Effector memory CD4-positive, alpha-beta T cell (primary cell): ENCODE data around the gene MMP11.

Experiments used
- DNase-seq, 3 donors: peaks; one replicate each; pipeline ENCODE4 v3.0.0-alpha.2; 2020
- H3K27ac ChIP-seq: 2 replicates; pipeline ENCODE4 v1.7.0; 2013; ENCODE audit warnings: mild to moderate bottlenecking, low read length, moderate library complexity; ENCODE audit not compliant: insufficient read depth, poor library complexity, severe bottlenecking
- H3K27me3 ChIP-seq: replicated peaks from 2 replicates; pipeline ENCODE4 v1.7.0; 2013; ENCODE audit warnings: mild to moderate bottlenecking, low read length; ENCODE audit not compliant: insufficient read depth, control insufficient read depth, poor library complexity, severe bottlenecking
- H3K36me3 ChIP-seq: 2 replicates; pipeline ENCODE4 v1.7.0; 2013; ENCODE audit warnings: mild to moderate bottlenecking, low read length, moderate library complexity; ENCODE audit not compliant: control insufficient read depth, insufficient read depth
- H3K4me1 ChIP-seq: 2 replicates; pipeline ENCODE4 v1.7.0; 2013; ENCODE audit warnings: low read length, mild to moderate bottlenecking; ENCODE audit not compliant: control insufficient read depth, insufficient read depth, poor library complexity, severe bottlenecking
- H3K4me3 ChIP-seq: 2 replicates; pipeline ENCODE4 v1.7.0; 2013; ENCODE audit warnings: low read length, low read depth, mild to moderate bottlenecking; ENCODE audit not compliant: insufficient read depth, poor library complexity, severe bottlenecking
- H3K9me3 ChIP-seq: 2 replicates; pipeline ENCODE4 v1.7.0; 2013; ENCODE audit warnings: mild to moderate bottlenecking, low read length, moderate library complexity; ENCODE audit not compliant: control insufficient read depth

The MMP11 gene

GRCh38 chr22:23817146-23817545 is 44.5 kb downstream of the MMP11 start:
- Histone ChIP-seq H3K27me3 (no peaks in the 10 kb centered on the region), H3K4me1 (no peaks in the 10 kb centered on the region), H3K9me3 (no peaks in the 10 kb centered on the region), H3K36me3 (peaks cover 42% of the 10 kb centered on the region), H3K27ac (no peak overlapping the region), H3K4me3 (no peak overlapping the region)
- DNase-seq: no peak

DNA sequence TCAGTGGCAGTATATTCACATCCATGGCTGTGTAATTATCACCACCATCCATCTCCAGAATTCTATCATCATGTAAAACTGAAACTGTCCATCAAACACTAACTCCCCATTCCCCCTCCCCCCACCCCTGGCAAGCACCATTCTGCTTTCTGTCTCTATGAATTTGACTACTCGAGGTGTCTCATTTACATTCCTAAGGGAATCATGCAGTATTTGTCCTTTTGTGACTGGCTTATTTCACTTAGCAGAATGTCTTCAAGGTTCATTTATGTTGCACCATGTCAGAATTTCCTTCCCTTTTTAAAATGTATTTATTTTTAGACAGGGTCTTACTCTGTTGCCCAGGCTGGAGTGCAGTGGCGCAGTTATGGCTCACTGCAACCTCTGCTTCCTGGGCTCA is 45.9 kb downstream of the MMP11 start:
- no peaks in the 10 kb centered on the region for H3K27me3 ChIP-seq
- no peaks in the 10 kb centered on the region for H3K4me1 ChIP-seq
- peaks cover 55% of the 10 kb centered on the region for H3K36me3 ChIP-seq
- H3K4me3 ChIP-seq: no peak overlapping the region
- H3K9me3 ChIP-seq: no peaks in the 10 kb centered on the region
- no peak overlapping the region for H3K27ac ChIP-seq
- no peak for DNase-seq

DNA sequence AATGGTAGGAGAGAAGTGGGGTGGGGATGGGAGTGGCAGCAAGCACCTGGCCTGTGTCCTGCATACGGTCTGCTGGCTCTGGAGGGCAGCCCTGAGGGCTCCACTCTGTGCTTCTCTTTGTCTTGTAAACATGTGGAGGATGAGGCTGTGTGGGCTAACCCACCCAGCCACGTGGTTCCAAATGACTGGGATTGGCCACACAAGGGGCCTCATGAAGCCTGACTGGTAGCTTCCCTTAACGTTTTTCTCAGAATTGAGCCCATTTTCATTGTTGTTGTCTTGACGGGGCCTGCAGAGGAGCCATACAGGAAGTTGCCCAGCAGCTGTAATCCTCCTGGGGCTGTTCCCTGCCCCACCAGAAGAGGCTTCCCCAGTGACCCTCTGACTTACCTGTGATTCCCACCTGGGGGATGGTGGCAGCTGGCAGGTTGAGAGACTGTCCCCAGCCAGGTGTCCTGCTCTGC is 48.1 kb downstream of the MMP11 start:
- H3K36me3 ChIP-seq: peaks cover 73% of the 10 kb centered on the region
- no peak for DNase-seq
- H3K27ac ChIP-seq: no peak overlapping the region
- H3K27me3 ChIP-seq: no peaks in the 10 kb centered on the region
- no peaks in the 10 kb centered on the region for H3K9me3 ChIP-seq
- no peaks in the 10 kb centered on the region for H3K4me1 ChIP-seq
- no peak overlapping the region for H3K4me3 ChIP-seq

DNA sequence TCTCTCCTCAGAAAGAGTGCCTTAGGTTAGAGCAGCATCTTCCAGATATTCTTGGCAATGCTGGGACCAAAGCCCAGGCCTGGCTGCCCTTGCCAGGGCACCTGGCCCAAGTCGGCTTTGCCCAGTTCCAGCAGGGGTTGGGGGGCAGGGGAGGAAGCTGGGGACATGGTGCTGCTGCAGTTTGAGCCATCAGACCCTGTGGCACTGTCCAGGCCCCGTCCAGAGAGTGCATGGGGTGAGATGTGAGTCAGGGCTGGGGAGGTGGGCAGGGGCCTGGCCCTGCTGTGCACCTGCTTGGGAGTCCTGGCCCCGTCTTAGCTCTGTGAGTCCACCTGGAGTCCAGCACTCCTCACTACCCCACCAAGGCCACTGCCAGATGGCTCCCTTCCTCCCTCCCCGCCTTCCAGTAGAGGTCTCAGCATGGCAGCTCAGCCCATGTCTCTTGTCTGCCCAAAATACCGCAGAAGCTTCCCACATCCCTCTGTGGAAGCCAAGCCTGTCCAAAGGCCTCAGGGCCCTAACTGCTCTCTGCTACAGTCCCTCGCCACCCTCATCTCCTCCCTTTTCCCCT is 49.5 kb downstream of the MMP11 start:
- Histone ChIP-seq H3K27ac (no peak overlapping the region), H3K36me3 (peaks cover 72% of the 10 kb centered on the region), H3K4me1 (no peaks in the 10 kb centered on the region), H3K27me3 (no peaks in the 10 kb centered on the region), H3K9me3 (no peaks in the 10 kb centered on the region), H3K4me3 (no peak overlapping the region)
- DNase-seq: no peak

- no peaks in the 10 kb centered on the region for H3K4me1 ChIP-seq
- no peak overlapping the region for H3K4me3 ChIP-seq
- no peak for DNase-seq
- no peaks in the 10 kb centered on the region for H3K27me3 ChIP-seq
- no peaks in the 10 kb centered on the region for H3K9me3 ChIP-seq
- no peak overlapping the region for H3K27ac ChIP-seq
- H3K36me3 ChIP-seq: peaks cover 70% of the 10 kb centered on the region
These were observed 50.7 kb downstream of the MMP11 start for GRCh38 chr22:23823331-23823791.

DNA sequence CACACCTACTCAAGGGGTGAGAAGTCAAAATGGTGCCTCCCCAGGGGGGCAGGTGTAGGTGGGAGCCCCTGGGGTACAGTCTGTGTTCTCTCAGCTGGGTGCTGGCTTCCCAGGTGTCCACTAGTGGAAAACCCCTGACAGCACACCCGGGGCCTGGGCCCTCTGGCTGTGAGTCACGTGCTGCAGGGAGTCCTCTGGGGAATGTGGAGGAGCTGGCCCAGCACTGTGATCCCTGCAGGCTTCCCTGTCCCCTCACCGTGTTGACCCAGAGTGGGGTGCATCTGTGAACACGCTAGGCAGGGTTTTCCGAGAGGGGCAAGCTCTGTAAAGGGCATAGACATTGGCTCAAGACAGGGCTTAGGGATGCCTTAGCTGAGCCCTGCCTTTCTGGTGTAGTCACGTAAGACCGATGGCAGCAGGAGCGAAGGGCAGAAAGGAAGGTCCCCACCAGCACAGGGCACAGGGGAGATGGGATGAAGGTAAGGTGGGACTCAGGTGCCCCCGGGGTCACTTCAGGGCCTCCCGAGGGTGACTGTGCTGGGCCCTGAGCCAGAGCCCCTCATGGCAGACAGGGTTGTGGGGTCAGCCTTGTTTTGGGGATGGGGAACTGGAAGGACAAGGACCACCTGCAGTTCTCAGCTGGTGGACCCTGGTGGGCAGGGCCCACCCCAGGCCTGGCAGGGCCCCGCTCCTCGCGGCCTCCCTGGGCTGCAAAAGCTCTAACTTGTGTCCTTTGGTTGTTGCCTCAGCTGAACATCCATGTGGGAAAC is 52.0 kb downstream of the MMP11 start:
- Histone ChIP-seq H3K27me3 (no peaks in the 10 kb centered on the region), H3K9me3 (no peaks in the 10 kb centered on the region), H3K4me3 (no peak overlapping the region), H3K4me1 (no peaks in the 10 kb centered on the region), H3K27ac (no peak overlapping the region), H3K36me3 (peaks cover 70% of the 10 kb centered on the region)
- DNase-seq: no peak

- Histone ChIP-seq H3K4me3 (no peak overlapping the region), H3K4me1 (no peaks in the 10 kb centered on the region), H3K9me3 (no peaks in the 10 kb centered on the region), H3K36me3 (peaks cover 71% of the 10 kb centered on the region), H3K27ac (no peak overlapping the region), H3K27me3 (no peaks in the 10 kb centered on the region)
- no peak for DNase-seq
These were observed 52.7 kb downstream of the MMP11 start for GRCh38 chr22:23825246-23825905.

GRCh38 chr22:23826510-23827350 is 54.1 kb downstream of the MMP11 start:
- no peaks in the 10 kb centered on the region for H3K9me3 ChIP-seq
- H3K27ac ChIP-seq: no peak overlapping the region
- H3K4me1 ChIP-seq: no peaks in the 10 kb centered on the region
- DNase-seq: no peak
- H3K27me3 ChIP-seq: no peaks in the 10 kb centered on the region
- H3K36me3 ChIP-seq: peaks cover 67% of the 10 kb centered on the region
- no peak overlapping the region for H3K4me3 ChIP-seq

DNA sequence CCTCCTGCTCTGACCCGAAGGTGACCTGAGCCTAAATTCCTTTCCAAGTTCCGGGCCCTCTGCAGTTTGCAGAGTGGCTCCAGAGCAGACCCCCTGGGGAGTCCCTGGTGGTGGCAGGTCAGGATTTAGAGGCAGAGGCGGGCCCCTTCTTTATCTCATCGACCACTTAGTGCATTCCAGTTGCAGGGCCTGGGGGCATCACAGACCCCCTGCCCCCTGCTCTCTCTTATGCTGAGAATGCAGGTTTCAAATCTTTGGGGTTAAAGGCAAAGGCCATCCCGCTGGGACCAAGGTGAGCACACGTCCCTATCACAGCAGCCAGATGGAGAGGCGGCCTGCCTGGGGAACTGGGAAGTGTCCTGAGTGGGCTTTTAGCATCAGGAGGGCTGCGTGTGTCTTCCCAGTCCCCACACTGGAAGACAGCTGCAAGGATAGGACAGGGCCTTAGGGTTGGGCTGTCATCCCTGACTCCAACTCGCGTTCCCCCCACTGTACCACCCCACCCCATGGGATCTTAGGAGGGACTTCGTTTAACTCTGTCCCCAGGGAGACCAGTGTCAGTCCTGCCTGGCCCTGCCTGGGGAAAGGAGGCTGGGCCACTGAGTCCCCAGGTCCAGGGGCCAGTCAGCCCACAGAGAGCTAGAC is 54.8 kb downstream of the MMP11 start:
- Histone ChIP-seq H3K9me3 (no peaks in the 10 kb centered on the region), H3K27me3 (no peaks in the 10 kb centered on the region), H3K36me3 (peaks cover 65% of the 10 kb centered on the region), H3K4me1 (no peaks in the 10 kb centered on the region), H3K27ac (no peak overlapping the region), H3K4me3 (no peak overlapping the region)
- DNase-seq: no peak
